Left ventricle myocardium inferior (tissue), 1 donor: ENCODE data around the gene TMEM187. TPM values are rescaled to one million over a fixed set of nuclear protein-coding genes. Genes with fewer than 3 reads are reported as not detected.

Experiments used
- DNase-seq: peaks from one replicate; pipeline ENCODE4 v3.0.0-alpha.2; 2020
- H3K27ac ChIP-seq: fragments of 200-600 bp; replicated peaks from 2 replicates; pipeline ENCODE4 v1.8.0; 2021
- H3K27me3 ChIP-seq: fragments of 200-600 bp; 2 replicates; pipeline ENCODE4 v1.8.0; 2021; ENCODE audit warnings: low read depth
- H3K36me3 ChIP-seq: fragments of 200-600 bp; 2 replicates; pipeline ENCODE4 v1.8.0; 2021
- H3K4me1 ChIP-seq: fragments of 200-600 bp; 2 replicates; pipeline ENCODE4 v1.8.0; 2021
- H3K4me3 ChIP-seq: fragments of 200-600 bp; 2 replicates; pipeline ENCODE4 v1.8.0; 2021; ENCODE audit warnings: mild to moderate bottlenecking, moderate library complexity
- H3K9me3 ChIP-seq: fragments of 200-600 bp; replicated peaks from 2 replicates; pipeline ENCODE4 v1.8.0; 2021
- intact Hi-C: fragments of 100-400 bp; cut with micrococcal nuclease; formaldehyde crosslinking; loops from one replicate; pipeline ENCODE4 v1.11.0; 2022
- total RNA-seq: library from RNA; stranded (reverse); fragmentation: NEBNext Ultra II Directional; extraction: Animal tissue kit (Norgen Biotek cat#: 25700); gene quantifications from one replicate; pipeline ENCODE4 v1.2.1, GENCODE V29; 2021
- TF ChIP-seq, protein P1 (sequence below): fragments of 200-600 bp; IDR thresholded peaks from 2 replicates; pipeline ENCODE4 v1.8.0; 2021; ENCODE audit warnings: antibody characterized with exemption, mild to moderate bottlenecking, borderline replicate concordance
- donor health status: DM: no; HTN: yes; CAD: no; lungs with severe emphysema.

The TMEM187 gene
- total RNA-seq, 1 donor from 2014 or later, result 6.4 TPM

- Histone ChIP-seq H3K36me3 (peaks cover 6% of the 10 kb centered on the region), H3K4me1 (peaks cover 27% of the 10 kb centered on the region), H3K27me3 (no peaks in the 10 kb centered on the region), H3K4me3 (no peak overlapping the region), H3K27ac (no peak overlapping the region), H3K9me3 (no peaks in the 10 kb centered on the region)
- no peak for DNase-seq
- TF ChIP-seq, protein P1, sequence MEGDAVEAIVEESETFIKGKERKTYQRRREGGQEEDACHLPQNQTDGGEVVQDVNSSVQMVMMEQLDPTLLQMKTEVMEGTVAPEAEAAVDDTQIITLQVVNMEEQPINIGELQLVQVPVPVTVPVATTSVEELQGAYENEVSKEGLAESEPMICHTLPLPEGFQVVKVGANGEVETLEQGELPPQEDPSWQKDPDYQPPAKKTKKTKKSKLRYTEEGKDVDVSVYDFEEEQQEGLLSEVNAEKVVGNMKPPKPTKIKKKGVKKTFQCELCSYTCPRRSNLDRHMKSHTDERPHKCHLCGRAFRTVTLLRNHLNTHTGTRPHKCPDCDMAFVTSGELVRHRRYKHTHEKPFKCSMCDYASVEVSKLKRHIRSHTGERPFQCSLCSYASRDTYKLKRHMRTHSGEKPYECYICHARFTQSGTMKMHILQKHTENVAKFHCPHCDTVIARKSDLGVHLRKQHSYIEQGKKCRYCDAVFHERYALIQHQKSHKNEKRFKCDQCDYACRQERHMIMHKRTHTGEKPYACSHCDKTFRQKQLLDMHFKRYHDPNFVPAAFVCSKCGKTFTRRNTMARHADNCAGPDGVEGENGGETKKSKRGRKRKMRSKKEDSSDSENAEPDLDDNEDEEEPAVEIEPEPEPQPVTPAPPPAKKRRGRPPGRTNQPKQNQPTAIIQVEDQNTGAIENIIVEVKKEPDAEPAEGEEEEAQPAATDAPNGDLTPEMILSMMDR, result no peak
- intact Hi-C loops, result no loop called here
Observed at GRCh38 chrX:153937056-153937455, 35.5 kb upstream of the TMEM187 start.

DNA sequence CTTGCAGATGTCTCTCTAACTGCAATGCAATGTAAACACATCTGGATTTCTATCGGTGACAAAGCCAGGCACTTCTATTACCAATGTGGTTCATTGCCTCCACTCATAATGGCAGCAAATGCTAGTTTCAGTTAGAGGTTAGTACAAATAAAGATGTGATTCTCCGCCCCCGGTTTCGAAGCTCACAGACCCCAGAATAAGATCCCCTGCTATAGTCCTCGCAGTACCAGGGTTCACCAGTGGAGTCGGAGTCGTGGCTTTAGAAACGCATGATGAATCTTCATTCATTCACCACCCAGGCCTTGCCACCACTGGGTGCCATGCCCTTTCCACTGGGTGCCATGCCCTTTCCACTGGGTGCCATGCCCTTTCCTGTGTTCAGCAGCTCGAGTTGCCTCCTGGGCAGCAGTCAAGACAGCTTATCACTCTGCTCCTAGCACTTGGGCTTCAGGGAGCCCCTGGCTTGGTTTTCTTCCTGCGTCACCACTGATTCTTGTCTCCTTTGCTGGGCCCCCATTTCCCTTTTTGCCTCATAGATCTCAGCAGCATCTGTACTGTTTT is 34.2 kb upstream of the TMEM187 start:
- no peaks in the 10 kb centered on the region for H3K9me3 ChIP-seq
- DNase-seq, result no peak
- intact Hi-C loops, result no loop called here
- H3K4me1 ChIP-seq, result peaks cover 18% of the 10 kb centered on the region
- TF ChIP-seq, protein P1, result no peak
- no peak overlapping the region for H3K4me3 ChIP-seq
- no peak overlapping the region for H3K27ac ChIP-seq
- no peaks in the 10 kb centered on the region for H3K27me3 ChIP-seq
- H3K36me3 ChIP-seq, result no peaks in the 10 kb centered on the region

DNA sequence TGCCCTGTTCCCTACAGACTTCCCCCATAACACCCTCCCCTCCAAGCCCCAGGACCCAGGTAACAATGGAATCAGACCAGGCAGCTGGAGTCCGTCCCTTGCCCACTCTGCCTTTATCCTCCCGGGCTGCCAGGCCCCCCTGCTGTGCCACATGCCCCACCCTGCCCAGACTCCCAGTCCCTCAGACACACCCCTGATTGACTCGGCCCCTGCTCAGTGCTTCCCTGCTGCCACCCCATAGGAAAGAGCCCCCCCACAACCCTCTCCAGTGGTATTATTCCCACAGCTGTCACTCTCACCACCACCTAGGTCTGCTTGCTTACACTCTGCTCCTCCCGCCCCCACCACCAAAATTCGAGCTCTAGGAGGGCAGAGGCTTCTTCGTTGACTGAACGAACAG is 33.0 kb upstream of the TMEM187 start:
- TF ChIP-seq, protein P1, result no peak
- H3K9me3 ChIP-seq, result no peaks in the 10 kb centered on the region
- H3K27me3 ChIP-seq, result no peaks in the 10 kb centered on the region
- H3K4me3 ChIP-seq, result no peak overlapping the region
- H3K27ac ChIP-seq, result no peak overlapping the region
- DNase-seq, result no peak
- intact Hi-C loops, result no loop called here
- H3K4me1 ChIP-seq, result peaks cover 16% of the 10 kb centered on the region
- no peaks in the 10 kb centered on the region for H3K36me3 ChIP-seq

GRCh38 chrX:153941336-153942252 is 31.0 kb upstream of the TMEM187 start:
- peaks cover 11% of the 10 kb centered on the region for H3K4me1 ChIP-seq
- H3K27ac ChIP-seq, result peak overlapping the region; percentile 52
- no peaks in the 10 kb centered on the region for H3K36me3 ChIP-seq
- H3K4me3 ChIP-seq, result peak overlapping the region; percentile 33
- intact Hi-C loops, result no loop called here
- no peaks in the 10 kb centered on the region for H3K27me3 ChIP-seq
- no peak for DNase-seq
- no peaks in the 10 kb centered on the region for H3K9me3 ChIP-seq
- TF ChIP-seq, protein P1, result no peak

DNA sequence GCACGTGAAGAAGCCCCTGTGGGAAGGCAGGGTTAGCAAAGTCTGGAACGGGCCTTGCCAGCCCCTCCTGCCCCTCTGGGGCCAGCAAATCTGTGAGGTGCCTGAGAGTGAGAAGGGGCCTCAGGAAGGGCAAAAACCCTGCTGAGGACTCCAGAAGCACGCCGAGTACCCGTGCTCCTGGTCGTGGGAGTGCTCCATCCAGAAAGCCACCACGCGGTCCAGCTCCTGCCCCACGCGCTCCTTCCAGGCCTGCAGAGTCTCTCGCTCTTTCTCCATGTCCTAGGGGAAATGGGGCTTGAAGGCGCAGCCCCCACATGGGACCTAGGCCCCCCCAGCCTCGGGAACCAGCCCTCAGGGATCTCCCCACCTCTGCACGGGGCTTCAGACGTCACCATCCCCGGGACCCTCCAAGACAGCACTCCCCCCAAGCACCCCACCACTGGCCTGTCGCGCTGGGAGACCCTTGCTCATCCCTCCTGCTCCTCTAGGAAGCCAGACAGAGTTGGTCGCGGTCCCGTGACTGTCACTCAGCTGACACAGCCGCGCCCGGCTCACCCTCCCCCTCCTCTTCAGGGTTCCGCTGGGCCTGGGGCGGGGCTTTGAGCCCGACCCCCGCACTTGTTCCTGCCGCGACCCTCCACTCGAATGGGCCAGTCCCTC is 28.3 kb upstream of the TMEM187 start, which contains the start of gene RENBP:
Gene RENBP, minus strand, starts transcription at position 504 of the 660 bp plus-strand sequence. Its CDS starts 33 bp downstream, at position 471.
- Histone ChIP-seq H3K27me3 (no peaks in the 10 kb centered on the region), H3K27ac (peak within 1 kb of the TSS; percentile 50), H3K36me3 (peaks cover under 1% of the 10 kb centered on the region), H3K4me1 (peaks cover 29% of the 10 kb centered on the region), H3K4me3 (peak within 1 kb of the TSS; percentile 60), H3K9me3 (no peaks in the 10 kb centered on the region)
- peak; percentile 61 for DNase-seq
- intact Hi-C loops, result no loop called here
- TF ChIP-seq, protein P1, result no peak
